BLaER1 treated with 17β-estradiol and CSF1 and Interleukin-3, amounts not matched to agents 10 nM and 100 nM (cell line): ENCODE measurements around the gene MPPED2.

Experiments used
- H3K27ac ChIP-seq, 11 experiments: shearing (Covaris generic); formaldehyde crosslinking; 2 replicates each; pipeline ENCODE4 v1.8.1; 2022
- H3K27me3 ChIP-seq, 11 experiments: shearing (Covaris generic); formaldehyde crosslinking; 2 replicates each; pipeline ENCODE4 v1.8.1; 2022
- H3K36me3 ChIP-seq, 11 experiments: shearing (Covaris generic); formaldehyde crosslinking; 2 replicates each; pipeline ENCODE4 v1.8.1; 2022
- H3K4me1 ChIP-seq, 10 experiments: shearing (Covaris generic); formaldehyde crosslinking; 2 replicates each; pipeline ENCODE4 v1.8.1; 2022
- H3K4me2 ChIP-seq, 11 experiments: shearing (Covaris generic); formaldehyde crosslinking; 2 replicates each; pipeline ENCODE4 v1.8.1; 2022
- H3K4me3 ChIP-seq, 10 experiments: shearing (Covaris generic); formaldehyde crosslinking; 2 replicates each; pipeline ENCODE4 v1.8.1; 2022
- H3K9ac ChIP-seq, 11 experiments: shearing (Covaris generic); formaldehyde crosslinking; 2 replicates each; pipeline ENCODE4 v1.8.1; 2022
- H3K9me3 ChIP-seq, 11 experiments: shearing (Covaris generic); formaldehyde crosslinking; replicated peaks in 1 of 11; 2 replicates each; pipeline ENCODE4 v1.8.1; 2022
- H4K20me1 ChIP-seq, 11 experiments: shearing (Covaris generic); formaldehyde crosslinking; 2 replicates each; pipeline ENCODE4 v1.8.1; 2022
- Cebpa-rat ChIP-seq, 11 experiments: shearing (Covaris generic); IDR thresholded peaks; 2 replicates each; pipeline ENCODE4 v1.8.1; 2022

The MPPED2 gene

GRCh38 chr11:30463266-30463665 lies 122.9 kb downstream of the MPPED2 start:
- Histone ChIP-seq H3K27ac (no peak overlapping the region), H3K9me3 (no peaks in the 10 kb centered on the region), H3K27me3 (no peaks in the 10 kb centered on the region), H4K20me1 (no peaks in the 10 kb centered on the region), H3K9ac (no peak overlapping the region), H3K36me3 (peaks cover 0 to 3% (median 0%) of the 10 kb centered on the region in 11 experiments; a peak in 1 of 22 replicates), H3K4me2 (no peak overlapping the region), H3K4me1 (no peaks in the 10 kb centered on the region), H3K4me3 (no peak overlapping the region)
- no peak for TF ChIP-seq Cebpa-rat (IDR thresholded peaks at IDR 0.05)

GRCh38 chr11:30462421-30462820 lies 123.7 kb downstream of the MPPED2 start:
- H3K36me3 ChIP-seq: peaks cover 0 to 3% (median 0%) of the 10 kb centered on the region in 11 experiments; a peak in 1 of 22 replicates
- no peak for TF ChIP-seq Cebpa-rat (IDR thresholded peaks at IDR 0.05)
- H3K27ac ChIP-seq: no peak overlapping the region
- no peaks in the 10 kb centered on the region for H3K27me3 ChIP-seq
- H3K4me3 ChIP-seq: no peak overlapping the region
- no peaks in the 10 kb centered on the region for H3K9me3 ChIP-seq
- H3K4me1 ChIP-seq: peaks cover 0 to 5% (median 0%) of the 10 kb centered on the region in 10 experiments; a peak in 4 of 20 replicates
- no peak overlapping the region for H3K4me2 ChIP-seq
- H3K9ac ChIP-seq: no peak overlapping the region
- H4K20me1 ChIP-seq: no peaks in the 10 kb centered on the region

- Histone ChIP-seq H3K4me2 (no peak overlapping the region), H3K27ac (no peak overlapping the region), H3K4me1 (peaks cover 0 to 16% (median 0%) of the 10 kb centered on the region in 10 experiments; a peak in 4 of 20 replicates), H3K4me3 (no peak overlapping the region), H3K9me3 (no peaks in the 10 kb centered on the region), H3K27me3 (no peaks in the 10 kb centered on the region), H3K36me3 (0 out of 22 replicates have a peak, but pooled peaks cover 0 to 3% (median 0%) of the 10 kb centered on the region in 11 experiments), H4K20me1 (no peaks in the 10 kb centered on the region), H3K9ac (no peak overlapping the region)
- no peak for TF ChIP-seq Cebpa-rat (IDR thresholded peaks at IDR 0.05)
Measured at GRCh38 chr11:30459821-30460220, 126.3 kb downstream of the MPPED2 start.

GRCh38 chr11:30459306-30459705 lies 126.8 kb downstream of the MPPED2 start:
- no peak for TF ChIP-seq Cebpa-rat (IDR thresholded peaks at IDR 0.05)
- H4K20me1 ChIP-seq: no peaks in the 10 kb centered on the region
- 0 out of 22 replicates have a peak, but pooled peaks cover 0 to 3% (median 0%) of the 10 kb centered on the region in 11 experiments for H3K36me3 ChIP-seq
- no peak overlapping the region for H3K9ac ChIP-seq
- no peak overlapping the region for H3K27ac ChIP-seq
- H3K4me1 ChIP-seq: peaks cover 0 to 16% (median 0%) of the 10 kb centered on the region in 10 experiments; a peak in 4 of 20 replicates
- H3K4me3 ChIP-seq: no peak overlapping the region
- H3K4me2 ChIP-seq: no peak overlapping the region
- H3K27me3 ChIP-seq: no peaks in the 10 kb centered on the region
- H3K9me3 ChIP-seq: no peaks in the 10 kb centered on the region

GRCh38 chr11:30458541-30458940 lies 127.6 kb downstream of the MPPED2 start:
- Histone ChIP-seq H3K27me3 (no peaks in the 10 kb centered on the region), H3K4me1 (peaks cover 0 to 16% (median 0%) of the 10 kb centered on the region in 10 experiments; a peak in 4 of 20 replicates)
- TF ChIP-seq Cebpa-rat (IDR thresholded peaks at IDR 0.05): no peak

GRCh38 chr11:30457087-30457486 lies 129.1 kb downstream of the MPPED2 start:
- H3K27ac ChIP-seq: no peak overlapping the region
- no peaks in the 10 kb centered on the region for H3K9me3 ChIP-seq
- no peaks in the 10 kb centered on the region for H3K36me3 ChIP-seq
- H3K4me3 ChIP-seq: no peak overlapping the region
- peaks cover 0 to 16% (median 0%) of the 10 kb centered on the region in 10 experiments; a peak in 4 of 20 replicates for H3K4me1 ChIP-seq
- no peaks in the 10 kb centered on the region for H4K20me1 ChIP-seq
- TF ChIP-seq Cebpa-rat (IDR thresholded peaks at IDR 0.05): no peak
- H3K9ac ChIP-seq: no peak overlapping the region
- H3K4me2 ChIP-seq: peak overlapping the region in 2 of 11 experiments; percentile 58 to 64; a peak in 3 of 22 replicates
- H3K27me3 ChIP-seq: no peaks in the 10 kb centered on the region

More at GRCh38 chr11:30458541-30458940, 127.6 kb downstream of the MPPED2 start:
- Histone ChIP-seq H3K36me3 (0 out of 22 replicates have a peak, but pooled peaks cover 0 to 3% (median 0%) of the 10 kb centered on the region in 11 experiments), H3K4me3 (no peak overlapping the region), H3K4me2 (no peak overlapping the region), H3K27ac (no peak overlapping the region), H3K9ac (no peak overlapping the region), H3K9me3 (no peaks in the 10 kb centered on the region), H4K20me1 (no peaks in the 10 kb centered on the region)

- no peaks in the 10 kb centered on the region for H3K27me3 ChIP-seq
- no peak overlapping the region for H3K9ac ChIP-seq
- no peaks in the 10 kb centered on the region for H3K9me3 ChIP-seq
- H3K4me2 ChIP-seq: no peak overlapping the region
- no peaks in the 10 kb centered on the region for H3K36me3 ChIP-seq
- TF ChIP-seq Cebpa-rat (IDR thresholded peaks at IDR 0.05): no peak
- H3K27ac ChIP-seq: no peak overlapping the region
- no peak overlapping the region for H3K4me3 ChIP-seq
- H3K4me1 ChIP-seq: peaks cover 0 to 16% (median 0%) of the 10 kb centered on the region in 10 experiments; a peak in 4 of 20 replicates
- H4K20me1 ChIP-seq: no peaks in the 10 kb centered on the region
Measured at GRCh38 chr11:30455025-30455424, 131.1 kb downstream of the MPPED2 start.

- peaks cover 0 to 16% (median 0%) of the 10 kb centered on the region in 10 experiments; a peak in 4 of 20 replicates for H3K4me1 ChIP-seq
- H3K9me3 ChIP-seq: no peaks in the 10 kb centered on the region
- TF ChIP-seq Cebpa-rat (IDR thresholded peaks at IDR 0.05): no peak
- no peak overlapping the region for H3K4me2 ChIP-seq
- H3K27me3 ChIP-seq: no peaks in the 10 kb centered on the region
- H3K9ac ChIP-seq: no peak overlapping the region
- H3K4me3 ChIP-seq: no peak overlapping the region
- no peaks in the 10 kb centered on the region for H3K36me3 ChIP-seq
- H4K20me1 ChIP-seq: no peaks in the 10 kb centered on the region
- H3K27ac ChIP-seq: no peak overlapping the region
Measured at GRCh38 chr11:30454541-30454940, 131.6 kb downstream of the MPPED2 start.

- no peak overlapping the region for H3K4me2 ChIP-seq
- no peak overlapping the region for H3K27ac ChIP-seq
- peaks cover 0 to 16% (median 0%) of the 10 kb centered on the region in 10 experiments; a peak in 4 of 20 replicates for H3K4me1 ChIP-seq
Measured at GRCh38 chr11:30454111-30454510, 132.0 kb downstream of the MPPED2 start.

GRCh38 chr11:30453705-30454104 lies 132.4 kb downstream of the MPPED2 start:
- Histone ChIP-seq H3K4me2 (no peak overlapping the region), H3K4me1 (peaks cover 0 to 16% (median 0%) of the 10 kb centered on the region in 10 experiments; a peak in 4 of 20 replicates), H4K20me1 (no peaks in the 10 kb centered on the region), H3K9me3 (no peaks in the 10 kb centered on the region), H3K4me3 (no peak overlapping the region), H3K27me3 (no peaks in the 10 kb centered on the region), H3K36me3 (no peaks in the 10 kb centered on the region), H3K27ac (no peak overlapping the region), H3K9ac (no peak overlapping the region)
- TF ChIP-seq Cebpa-rat (IDR thresholded peaks at IDR 0.05): no peak

More at GRCh38 chr11:30454111-30454510, 132.0 kb downstream of the MPPED2 start:
- Histone ChIP-seq H3K9ac (no peak overlapping the region), H4K20me1 (no peaks in the 10 kb centered on the region), H3K36me3 (no peaks in the 10 kb centered on the region), H3K4me3 (no peak overlapping the region), H3K27me3 (no peaks in the 10 kb centered on the region), H3K9me3 (no peaks in the 10 kb centered on the region)
- TF ChIP-seq Cebpa-rat (IDR thresholded peaks at IDR 0.05): no peak
